Esophagus squamous epithelium (tissue), 4 donors: ENCODE results near the gene ENPP1.

Experiments used
- POLR2A ChIP-seq, 4 donors: fragments of 450-650 bp; IDR thresholded peaks; one replicate each; pipeline ENCODE4 v1.6.1; 2017; ENCODE audit warnings: antibody characterized with exemption in 4 of 4, mild to moderate bottlenecking in 4 of 4, moderate library complexity in 3 of 4
- TF ChIP-seq, protein P1 (sequence below), 6 experiments: fragments of 450-650 bp in 4 of 6; fragments of 200-600 bp in 2 of 6; sonication (generic) in 2 of 6; IDR thresholded peaks; one replicate each; pipeline ENCODE4 v1.5.1; 2016 to 2019; ENCODE audit warnings: antibody characterized with exemption in 6 of 6, mild to moderate bottlenecking in 4 of 6, moderate library complexity in 4 of 6

DNA sequence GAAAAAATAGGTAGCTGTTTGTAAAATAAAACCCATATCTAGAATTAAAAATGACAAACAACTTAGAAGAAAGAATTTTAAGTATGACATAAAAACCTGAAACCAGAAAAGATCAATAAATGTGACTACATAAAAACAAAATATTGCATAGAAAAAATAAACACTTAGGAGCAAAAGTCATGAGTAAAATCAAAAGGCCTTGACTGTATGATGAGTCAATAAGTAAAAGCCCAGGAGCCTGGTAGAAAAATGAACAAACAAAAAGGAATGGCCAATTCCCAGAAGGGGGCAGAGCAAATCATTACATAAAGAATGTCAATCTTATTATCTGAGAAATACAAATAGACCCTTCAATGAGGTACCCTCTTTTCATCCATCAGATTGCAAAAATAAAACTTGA lies 20.7 kb upstream of the ENPP1 start:
- TF ChIP-seq, protein P1, sequence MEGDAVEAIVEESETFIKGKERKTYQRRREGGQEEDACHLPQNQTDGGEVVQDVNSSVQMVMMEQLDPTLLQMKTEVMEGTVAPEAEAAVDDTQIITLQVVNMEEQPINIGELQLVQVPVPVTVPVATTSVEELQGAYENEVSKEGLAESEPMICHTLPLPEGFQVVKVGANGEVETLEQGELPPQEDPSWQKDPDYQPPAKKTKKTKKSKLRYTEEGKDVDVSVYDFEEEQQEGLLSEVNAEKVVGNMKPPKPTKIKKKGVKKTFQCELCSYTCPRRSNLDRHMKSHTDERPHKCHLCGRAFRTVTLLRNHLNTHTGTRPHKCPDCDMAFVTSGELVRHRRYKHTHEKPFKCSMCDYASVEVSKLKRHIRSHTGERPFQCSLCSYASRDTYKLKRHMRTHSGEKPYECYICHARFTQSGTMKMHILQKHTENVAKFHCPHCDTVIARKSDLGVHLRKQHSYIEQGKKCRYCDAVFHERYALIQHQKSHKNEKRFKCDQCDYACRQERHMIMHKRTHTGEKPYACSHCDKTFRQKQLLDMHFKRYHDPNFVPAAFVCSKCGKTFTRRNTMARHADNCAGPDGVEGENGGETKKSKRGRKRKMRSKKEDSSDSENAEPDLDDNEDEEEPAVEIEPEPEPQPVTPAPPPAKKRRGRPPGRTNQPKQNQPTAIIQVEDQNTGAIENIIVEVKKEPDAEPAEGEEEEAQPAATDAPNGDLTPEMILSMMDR (IDR thresholded peaks at IDR 0.05): no peak
- TF ChIP-seq POLR2A (IDR thresholded peaks at IDR 0.05): no peak
